Neural cell (in vitro differentiated cells): ENCODE data around the gene CREBL2. TPM values are rescaled to one million over a fixed set of nuclear protein-coding genes. Genes with fewer than 3 reads are reported as not detected.

Source experiments
- H2AFZ ChIP-seq: fragments of 200-600, 300-800 bp; sonication (generic), shearing (Covaris generic); 2 replicates; pipeline ENCODE4 v1.6.0; 2014; ENCODE audit warnings: low read depth, mild to moderate bottlenecking, antibody characterized with exemption, low read length, moderate library complexity
- H3F3A ChIP-seq: fragments of 200-600 bp; shearing (Covaris generic); 2 replicates; pipeline ENCODE4 v1.6.1; 2016; ENCODE audit warnings: mild to moderate bottlenecking, moderate library complexity, mixed read lengths, antibody characterized with exemption, low read length; ENCODE audit not compliant: insufficient read depth, poor library complexity, severe bottlenecking
- H3K27ac ChIP-seq: fragments of 200-600, 300-800 bp; sonication (generic), shearing (Covaris generic); 2 replicates; pipeline ENCODE4 v1.5.1; 2014; ENCODE audit warnings: mild to moderate bottlenecking, low read length, moderate library complexity
- H3K27me3 ChIP-seq: fragments of 300-800, 200-600 bp; sonication (generic), shearing (Covaris generic); 2 replicates; pipeline ENCODE4 v1.6.0; 2014; ENCODE audit warnings: mild to moderate bottlenecking, low read depth, low read length, moderate library complexity; ENCODE audit not compliant: insufficient read depth
- H3K36me3 ChIP-seq: fragments of 300-800, 200-600 bp; sonication (generic), shearing (Covaris generic); 2 replicates; pipeline ENCODE4 v1.5.1; 2014; ENCODE audit warnings: mild to moderate bottlenecking, antibody characterized with exemption, low read length, moderate library complexity; ENCODE audit not compliant: insufficient read depth
- H3K4me2 ChIP-seq: fragments of 300-800, 200-600 bp; sonication (generic), shearing (Covaris generic); 2 replicates; pipeline ENCODE4 v1.6.0; 2014; ENCODE audit warnings: mild to moderate bottlenecking, low read length
- H3K4me3 ChIP-seq: fragments of 300-800, 200-600 bp; sonication (generic), shearing (Covaris generic); 2 replicates; pipeline ENCODE4 v1.5.1; 2014; ENCODE audit warnings: mild to moderate bottlenecking, low read length, moderate library complexity
- H3K79me2 ChIP-seq: fragments of 200-600 bp; shearing (Covaris generic); replicated peaks from 2 replicates; pipeline ENCODE4 v1.6.0; 2014; ENCODE audit warnings: mild to moderate bottlenecking, low read length, moderate library complexity; ENCODE audit not compliant: insufficient read depth
- H3K9ac ChIP-seq: fragments of 300-800, 200-600 bp; sonication (generic), shearing (Covaris generic); 2 replicates; pipeline ENCODE4 v1.6.1; 2016; ENCODE audit warnings: mild to moderate bottlenecking, low read length, mixed read lengths
- H3K9me2 ChIP-seq: fragments of 200-600 bp; shearing (Covaris generic); 2 replicates; pipeline ENCODE4 v1.6.1; 2016; ENCODE audit warnings: mild to moderate bottlenecking, low read length, mixed read lengths; ENCODE audit not compliant: insufficient read depth
- H3K9me3 ChIP-seq: fragments of 200-600, 300-800 bp; sonication (generic), shearing (Covaris generic); 2 replicates; pipeline ENCODE4 v1.6.1; 2016; ENCODE audit warnings: mild to moderate bottlenecking, mixed run types, low read length, moderate library complexity, mixed read lengths
- H4K20me1 ChIP-seq: fragments of 200-600 bp; shearing (Covaris generic); 2 replicates; pipeline ENCODE4 v1.6.1; 2016; ENCODE audit warnings: mild to moderate bottlenecking, mixed run types; ENCODE audit not compliant: insufficient read depth
- EP300 ChIP-seq: fragments of 450-650 bp; conservative IDR thresholded peaks from 2 replicates; pipeline ENCODE4 v1.6.1; 2014; ENCODE audit warnings: antibody characterized with exemption, mild to moderate bottlenecking, moderate library complexity; ENCODE audit not compliant: poor library complexity, severe bottlenecking
- EZH2 ChIP-seq: fragments of 200-600, 300-800 bp; shearing (Covaris generic), sonication (generic); IDR thresholded peaks from 2 replicates; pipeline ENCODE4 v1.6.1; 2014; ENCODE audit warnings: antibody characterized with exemption, low read length, borderline replicate concordance, mild to moderate bottlenecking; ENCODE audit not compliant: insufficient read depth, poor library complexity, severe bottlenecking
- MXI1 ChIP-seq: fragments of 450-650 bp; conservative IDR thresholded peaks from 2 replicates; pipeline ENCODE4 v1.6.1; 2014; ENCODE audit warnings: antibody characterized with exemption, mild to moderate bottlenecking; ENCODE audit not compliant: poor library complexity, severe bottlenecking
- POLR2AphosphoS5 ChIP-seq: IDR thresholded peaks from 2 replicates; pipeline ENCODE4 v1.6.1; 2012
- RAD21 ChIP-seq: fragments of 450-650 bp; conservative IDR thresholded peaks from 2 replicates; pipeline ENCODE4 v1.6.1; 2014; ENCODE audit warnings: antibody characterized with exemption, mild to moderate bottlenecking, moderate library complexity
- SMC3 ChIP-seq: fragments of 450-650 bp; conservative IDR thresholded peaks from 2 replicates; pipeline ENCODE4 v1.6.1; 2014; ENCODE audit warnings: antibody characterized with exemption, mild to moderate bottlenecking, moderate library complexity; ENCODE audit not compliant: poor library complexity
- TAF1 ChIP-seq: IDR thresholded peaks from 2 replicates; pipeline ENCODE4 v1.6.1; 2012; ENCODE audit warnings: low read depth
- polyA plus RNA-seq: library from polyadenylated mRNA; depleted of rRNA; stranded (reverse); fragments of >200 nt; gene quantifications from 2 replicates; pipeline ENCODE4 v1.2.3, GENCODE V29; 2014
- TF ChIP-seq, protein P1 (sequence below): fragments of 450-650 bp; IDR thresholded peaks from 2 replicates; pipeline ENCODE4 v1.5.1; 2014; ENCODE audit warnings: antibody characterized with exemption, mild to moderate bottlenecking, moderate library complexity; ENCODE audit not compliant: poor library complexity, severe bottlenecking
- TF ChIP-seq, protein P2 (sequence below): IDR thresholded peaks from 2 replicates; pipeline ENCODE4 v1.6.1; 2012; ENCODE audit warnings: borderline replicate concordance

The CREBL2 gene
- polyA plus RNA-seq, 1 donor from 2014 or later, result 29.9 TPM

GRCh38 chr12:12671850-12672660, 60.4 kb downstream of the CREBL2 start:
- H3K27ac ChIP-seq, result no peak overlapping the region
- H3K9me3 ChIP-seq, result no peaks in the 10 kb centered on the region
- H4K20me1 ChIP-seq, result peaks cover 6% of the 10 kb centered on the region
- H3K9ac ChIP-seq, result no peak overlapping the region
- no peak overlapping the region for H3K4me3 ChIP-seq
- H3K79me2 ChIP-seq, result peaks cover 76% of the 10 kb centered on the region
- no peak overlapping the region for H2AFZ ChIP-seq
- H3K4me2 ChIP-seq, result no peak overlapping the region
- no peaks in the 10 kb centered on the region for H3K9me2 ChIP-seq
- no peaks in the 10 kb centered on the region for H3F3A ChIP-seq
- no peaks in the 10 kb centered on the region for H3K36me3 ChIP-seq
- no peak for TF ChIP-seq EZH2
- TF ChIP-seq RAD21, result no peak
- no peak for TF ChIP-seq POLR2AphosphoS5
- no peak for TF ChIP-seq MXI1
- TF ChIP-seq, protein P1, sequence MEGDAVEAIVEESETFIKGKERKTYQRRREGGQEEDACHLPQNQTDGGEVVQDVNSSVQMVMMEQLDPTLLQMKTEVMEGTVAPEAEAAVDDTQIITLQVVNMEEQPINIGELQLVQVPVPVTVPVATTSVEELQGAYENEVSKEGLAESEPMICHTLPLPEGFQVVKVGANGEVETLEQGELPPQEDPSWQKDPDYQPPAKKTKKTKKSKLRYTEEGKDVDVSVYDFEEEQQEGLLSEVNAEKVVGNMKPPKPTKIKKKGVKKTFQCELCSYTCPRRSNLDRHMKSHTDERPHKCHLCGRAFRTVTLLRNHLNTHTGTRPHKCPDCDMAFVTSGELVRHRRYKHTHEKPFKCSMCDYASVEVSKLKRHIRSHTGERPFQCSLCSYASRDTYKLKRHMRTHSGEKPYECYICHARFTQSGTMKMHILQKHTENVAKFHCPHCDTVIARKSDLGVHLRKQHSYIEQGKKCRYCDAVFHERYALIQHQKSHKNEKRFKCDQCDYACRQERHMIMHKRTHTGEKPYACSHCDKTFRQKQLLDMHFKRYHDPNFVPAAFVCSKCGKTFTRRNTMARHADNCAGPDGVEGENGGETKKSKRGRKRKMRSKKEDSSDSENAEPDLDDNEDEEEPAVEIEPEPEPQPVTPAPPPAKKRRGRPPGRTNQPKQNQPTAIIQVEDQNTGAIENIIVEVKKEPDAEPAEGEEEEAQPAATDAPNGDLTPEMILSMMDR, result no peak
- TF ChIP-seq SMC3, result no peak
- no peak for TF ChIP-seq EP300
- no peaks in the 10 kb centered on the region for H3K27me3 ChIP-seq

- Histone ChIP-seq H4K20me1 (peaks cover 6% of the 10 kb centered on the region), H3K9me3 (no peaks in the 10 kb centered on the region), H3K27me3 (no peaks in the 10 kb centered on the region), H3K9ac (no peak overlapping the region), H3K4me3 (no peak overlapping the region), H3K4me2 (no peak overlapping the region), H3K9me2 (no peaks in the 10 kb centered on the region), H3K27ac (no peak overlapping the region), H3F3A (no peaks in the 10 kb centered on the region), H3K36me3 (no peaks in the 10 kb centered on the region), H2AFZ (no peak overlapping the region), H3K79me2 (peaks cover 73% of the 10 kb centered on the region)
- TF ChIP-seq RAD21, result no peak
- no peak for TF ChIP-seq POLR2AphosphoS5
- TF ChIP-seq TAF1, result no peak
- TF ChIP-seq, protein P2, sequence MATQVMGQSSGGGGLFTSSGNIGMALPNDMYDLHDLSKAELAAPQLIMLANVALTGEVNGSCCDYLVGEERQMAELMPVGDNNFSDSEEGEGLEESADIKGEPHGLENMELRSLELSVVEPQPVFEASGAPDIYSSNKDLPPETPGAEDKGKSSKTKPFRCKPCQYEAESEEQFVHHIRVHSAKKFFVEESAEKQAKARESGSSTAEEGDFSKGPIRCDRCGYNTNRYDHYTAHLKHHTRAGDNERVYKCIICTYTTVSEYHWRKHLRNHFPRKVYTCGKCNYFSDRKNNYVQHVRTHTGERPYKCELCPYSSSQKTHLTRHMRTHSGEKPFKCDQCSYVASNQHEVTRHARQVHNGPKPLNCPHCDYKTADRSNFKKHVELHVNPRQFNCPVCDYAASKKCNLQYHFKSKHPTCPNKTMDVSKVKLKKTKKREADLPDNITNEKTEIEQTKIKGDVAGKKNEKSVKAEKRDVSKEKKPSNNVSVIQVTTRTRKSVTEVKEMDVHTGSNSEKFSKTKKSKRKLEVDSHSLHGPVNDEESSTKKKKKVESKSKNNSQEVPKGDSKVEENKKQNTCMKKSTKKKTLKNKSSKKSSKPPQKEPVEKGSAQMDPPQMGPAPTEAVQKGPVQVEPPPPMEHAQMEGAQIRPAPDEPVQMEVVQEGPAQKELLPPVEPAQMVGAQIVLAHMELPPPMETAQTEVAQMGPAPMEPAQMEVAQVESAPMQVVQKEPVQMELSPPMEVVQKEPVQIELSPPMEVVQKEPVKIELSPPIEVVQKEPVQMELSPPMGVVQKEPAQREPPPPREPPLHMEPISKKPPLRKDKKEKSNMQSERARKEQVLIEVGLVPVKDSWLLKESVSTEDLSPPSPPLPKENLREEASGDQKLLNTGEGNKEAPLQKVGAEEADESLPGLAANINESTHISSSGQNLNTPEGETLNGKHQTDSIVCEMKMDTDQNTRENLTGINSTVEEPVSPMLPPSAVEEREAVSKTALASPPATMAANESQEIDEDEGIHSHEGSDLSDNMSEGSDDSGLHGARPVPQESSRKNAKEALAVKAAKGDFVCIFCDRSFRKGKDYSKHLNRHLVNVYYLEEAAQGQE, result no peak
- TF ChIP-seq, protein P1, result no peak
- TF ChIP-seq SMC3, result no peak
- TF ChIP-seq EZH2, result no peak
- TF ChIP-seq MXI1, result no peak
- no peak for TF ChIP-seq EP300
These were observed 61.6 kb downstream of the CREBL2 start for GRCh38 chr12:12673296-12673695.
